ENCODE measurements around the gene HYI.
"Not testable (repeated sequence)": the region's sequence is repeated elsewhere in the genome, so short reads cannot be mapped to it uniquely, and the experiment has no call there.

HYI gene

DNA sequence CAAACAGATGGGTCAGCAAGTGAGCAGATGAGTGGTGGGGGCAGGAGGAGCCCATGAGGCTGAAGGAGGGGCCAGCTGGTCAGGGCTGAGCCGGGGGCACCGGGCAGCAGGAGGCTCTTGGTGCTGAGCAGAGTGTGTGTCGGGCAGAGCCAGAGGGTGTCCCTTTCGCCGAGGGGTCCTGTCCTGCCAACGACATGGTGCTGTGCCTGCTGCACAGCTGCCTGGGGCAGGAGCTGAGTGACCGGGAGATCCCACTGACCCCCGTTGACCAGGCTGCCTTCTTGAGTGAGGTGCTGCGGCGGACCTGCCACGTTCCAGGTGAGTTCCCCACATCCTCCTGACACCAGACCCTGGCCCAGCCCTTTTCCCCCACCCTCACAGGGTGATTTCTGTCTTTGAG lies 27.5 kb downstream of the HYI start:
- no peak for FAIRE-seq

DNA sequence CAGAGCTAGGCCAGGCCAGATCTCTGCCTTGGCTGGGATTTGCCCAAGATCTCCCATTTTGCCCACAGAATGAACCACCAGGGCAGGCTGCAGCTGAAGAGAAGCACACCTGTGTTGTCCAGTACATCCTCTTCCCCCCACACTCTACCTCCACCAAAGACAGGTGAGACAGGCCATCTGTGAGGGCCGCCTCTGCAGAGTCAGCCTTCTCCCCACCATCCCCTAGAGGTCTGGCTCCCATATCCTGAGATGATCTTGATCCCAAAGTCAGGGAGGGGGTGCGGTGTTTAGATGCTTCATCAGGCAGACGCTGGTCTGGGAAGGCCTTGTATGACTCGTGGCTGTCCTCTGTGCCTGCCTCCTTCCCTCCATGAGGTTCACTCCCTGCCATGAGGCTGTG lies 28.7 kb downstream of the HYI start:
- no peak for FAIRE-seq

DNA sequence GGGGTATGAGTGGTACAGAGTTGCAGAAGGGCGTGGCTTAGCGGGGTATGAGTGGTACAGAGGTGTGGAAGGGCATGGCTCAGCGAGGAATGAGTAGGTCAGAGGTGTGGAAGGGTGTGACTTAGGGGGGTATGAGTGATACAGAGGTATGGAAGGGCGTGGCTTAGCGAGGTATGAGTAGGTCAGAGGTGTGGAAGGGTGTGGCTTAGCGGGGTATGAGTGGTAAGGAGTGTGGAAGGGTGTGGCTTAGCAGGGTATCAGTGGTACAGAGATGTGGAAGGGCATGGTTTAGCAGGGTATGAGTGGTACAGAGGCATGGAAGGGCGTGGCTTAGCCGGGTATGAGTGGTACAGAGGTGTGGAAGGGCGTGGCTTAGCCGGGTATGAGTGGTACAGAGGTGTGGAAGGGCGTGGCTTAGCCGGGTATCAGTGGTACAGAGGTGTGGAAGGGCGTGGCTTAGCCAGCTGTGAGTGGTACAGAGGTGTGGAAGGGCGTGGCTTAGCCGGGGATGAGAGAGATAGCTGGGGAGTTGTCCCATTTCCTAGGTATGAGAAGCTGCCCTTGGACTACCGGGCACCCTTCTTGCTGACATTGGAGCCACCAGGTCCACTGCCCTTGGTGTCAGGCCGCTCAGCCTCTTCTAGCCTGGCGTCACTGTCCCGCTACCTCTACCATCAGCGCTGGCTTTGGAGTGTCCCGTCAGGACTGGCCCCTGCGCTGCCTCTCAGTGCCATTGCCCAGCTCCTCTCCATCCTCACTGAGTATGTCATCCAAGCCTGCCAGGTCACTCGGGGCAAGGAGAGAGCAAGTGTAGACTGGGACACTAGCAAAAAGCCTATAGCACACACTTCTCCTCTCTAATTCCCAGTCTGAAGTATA lies 29.8 kb downstream of the HYI start:
- no peak for FAIRE-seq

DNA sequence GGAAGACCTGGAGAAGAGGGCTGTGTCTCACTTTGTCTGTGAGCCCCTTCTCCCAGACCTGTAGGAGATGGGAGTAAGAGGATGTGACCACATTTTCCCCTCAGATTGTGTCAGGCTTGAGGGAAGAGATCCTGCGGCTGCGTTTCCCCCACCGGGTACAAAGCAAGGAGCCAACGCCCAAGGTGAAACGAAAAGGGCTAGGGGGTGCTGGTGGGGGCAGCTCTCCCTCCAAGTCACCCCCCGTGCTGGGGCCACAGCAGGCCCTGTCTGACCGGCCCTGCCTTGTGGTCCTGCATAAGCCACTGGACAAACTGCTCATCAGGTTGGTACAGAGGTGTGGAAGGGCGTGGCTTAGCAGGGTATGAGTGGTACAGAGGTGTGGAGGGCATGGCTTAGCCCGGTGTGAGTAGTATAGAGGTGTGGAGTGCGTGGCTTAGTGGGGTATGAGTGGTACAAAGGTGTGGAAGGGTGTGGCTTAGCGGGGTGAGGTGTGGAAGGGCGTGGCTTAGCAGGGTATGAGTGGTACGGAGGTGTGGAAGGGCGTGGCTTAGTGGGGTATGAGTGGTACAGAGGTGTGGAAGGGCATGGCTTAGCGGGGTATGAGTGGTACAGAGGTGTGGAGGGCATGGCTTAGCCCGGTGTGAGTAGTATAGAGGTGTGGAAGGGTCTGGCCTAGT lies 30.6 kb downstream of the HYI start:
- no peak for FAIRE-seq

DNA sequence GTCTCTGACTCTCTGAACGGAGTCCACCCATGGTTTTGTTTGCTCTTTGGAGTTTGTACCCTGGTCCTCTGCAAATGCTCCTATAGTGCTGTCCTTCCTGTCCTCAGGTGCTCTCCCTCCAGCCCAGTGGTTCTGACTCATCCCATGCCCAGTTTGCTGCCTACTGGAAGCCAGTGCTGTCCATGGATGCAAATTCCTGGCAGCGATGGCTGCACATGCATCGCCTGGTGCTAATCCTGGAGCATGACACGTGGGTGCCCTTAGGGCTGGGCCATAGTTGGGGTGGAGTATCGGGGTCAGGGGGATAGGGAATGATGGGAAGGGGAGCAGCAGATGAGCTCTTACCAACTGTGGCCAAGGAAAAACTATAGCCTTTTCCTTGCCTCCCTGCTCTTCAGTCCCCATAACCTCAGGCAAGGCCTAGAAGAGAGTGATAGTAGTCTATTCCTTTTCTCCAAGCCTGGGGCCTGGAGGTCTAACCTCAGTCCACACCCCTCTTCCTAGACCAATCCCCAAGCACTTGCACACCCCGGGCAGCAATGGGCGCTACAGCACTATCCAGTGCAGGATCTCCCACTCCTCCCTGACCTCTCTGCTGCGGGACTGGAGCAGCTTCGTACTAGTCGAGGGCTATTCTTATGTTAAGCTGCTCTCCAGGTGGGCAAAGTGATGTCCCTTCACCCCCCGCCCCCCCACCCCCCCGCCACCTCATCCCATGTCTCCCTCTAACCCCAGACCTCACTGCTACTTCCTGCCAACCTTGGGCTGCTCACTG lies 31.6 kb downstream of the HYI start:
- no peak for FAIRE-seq

DNA sequence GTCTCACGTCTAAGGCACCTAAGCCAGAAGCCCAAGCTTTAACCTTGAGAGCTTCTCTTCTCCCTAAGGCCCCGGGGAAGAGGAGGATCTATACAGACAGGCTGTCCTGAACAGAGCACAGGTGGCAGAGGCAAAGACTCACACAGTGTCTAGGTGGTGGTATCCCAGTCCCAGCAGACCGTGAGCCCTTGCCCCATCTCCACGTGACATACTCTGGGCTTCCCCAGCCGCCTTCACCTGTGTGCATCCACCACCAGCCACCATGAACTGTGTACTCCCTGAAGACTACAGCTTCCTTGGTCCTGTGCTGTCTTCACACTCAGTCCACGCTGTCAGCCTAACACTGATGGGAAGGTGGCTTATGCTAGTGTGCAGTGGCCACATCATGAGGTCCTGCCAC lies 32.3 kb downstream of the HYI start:
- no peak for FAIRE-seq

DNA sequence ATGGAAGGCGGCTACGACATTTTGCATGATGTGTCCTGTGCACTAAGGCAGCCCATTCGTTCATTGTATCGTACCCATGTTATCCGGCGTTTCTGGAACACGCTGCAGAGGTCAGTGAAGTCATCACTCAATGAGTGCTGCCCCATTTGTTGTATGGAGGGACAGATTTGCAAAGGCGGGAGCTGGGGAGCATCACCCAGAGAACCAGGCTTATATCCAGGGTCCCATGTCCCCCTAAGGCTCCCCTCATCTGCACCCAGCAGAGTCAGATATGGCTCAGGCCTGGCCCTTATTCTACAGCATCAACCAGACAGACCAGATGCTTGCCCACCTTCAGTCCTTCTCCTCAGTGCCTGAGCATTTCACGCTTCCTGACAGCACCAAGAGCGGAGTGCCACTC lies 32.9 kb downstream of the HYI start:
- no peak for FAIRE-seq

DNA sequence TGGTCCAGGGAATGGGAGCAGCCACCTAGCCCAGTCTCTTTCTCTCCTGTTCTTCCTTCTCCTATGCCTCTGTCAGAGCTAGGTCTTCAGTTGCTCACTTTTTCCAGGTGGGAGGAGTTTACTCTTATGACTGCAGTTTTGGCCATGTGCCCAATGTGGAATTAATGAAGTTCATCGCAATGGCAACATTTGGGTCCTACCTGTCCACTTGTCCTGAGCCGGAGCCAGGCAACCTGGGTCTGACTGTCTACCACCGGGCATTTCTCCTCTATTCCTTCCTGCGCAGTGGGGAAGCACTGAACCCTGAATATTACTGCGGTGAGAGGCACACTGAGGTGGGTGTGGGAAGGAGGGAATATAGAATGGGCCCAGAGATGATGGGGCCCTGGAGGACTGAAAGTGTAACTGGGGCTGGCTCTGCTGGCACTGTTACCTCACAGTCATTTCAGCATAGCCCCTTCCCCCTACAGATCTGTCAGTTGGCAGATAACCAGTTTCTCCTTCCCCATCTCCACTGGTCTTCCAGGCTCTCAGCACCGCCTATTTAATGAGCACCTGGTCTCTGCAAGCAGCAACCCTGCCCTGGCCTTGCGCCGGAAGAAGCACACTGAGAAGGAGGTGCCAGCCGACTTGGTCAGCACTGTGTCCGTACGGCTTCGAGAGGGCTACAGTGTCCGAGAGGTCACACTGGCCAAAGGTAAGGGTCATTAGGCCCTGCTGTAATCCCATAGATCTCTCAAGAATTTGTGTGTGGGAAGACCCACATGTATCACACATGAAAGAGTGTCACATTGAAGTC lies 33.9 kb downstream of the HYI start:
- FAIRE-seq: no peak

DNA sequence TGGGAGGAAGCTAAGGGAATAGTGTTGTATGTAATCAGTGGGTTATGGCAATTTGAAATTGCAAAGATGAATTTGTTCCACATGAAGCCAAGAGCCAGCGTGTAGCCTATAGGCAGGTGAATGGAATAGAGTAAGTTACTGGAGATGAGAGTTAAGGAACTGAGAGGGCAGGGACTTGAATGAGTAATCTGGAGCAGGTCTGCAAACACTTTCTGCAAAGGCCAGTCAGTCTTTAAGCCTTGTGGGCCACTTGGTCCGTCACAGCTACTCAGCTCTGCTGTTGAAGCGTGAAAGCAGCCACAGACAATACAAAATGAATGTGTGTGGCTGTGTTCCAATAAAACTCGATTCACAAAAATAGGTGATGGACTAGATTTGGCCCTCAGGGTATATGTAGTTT lies 34.9 kb downstream of the HYI start:
- FAIRE-seq: no peak

DNA sequence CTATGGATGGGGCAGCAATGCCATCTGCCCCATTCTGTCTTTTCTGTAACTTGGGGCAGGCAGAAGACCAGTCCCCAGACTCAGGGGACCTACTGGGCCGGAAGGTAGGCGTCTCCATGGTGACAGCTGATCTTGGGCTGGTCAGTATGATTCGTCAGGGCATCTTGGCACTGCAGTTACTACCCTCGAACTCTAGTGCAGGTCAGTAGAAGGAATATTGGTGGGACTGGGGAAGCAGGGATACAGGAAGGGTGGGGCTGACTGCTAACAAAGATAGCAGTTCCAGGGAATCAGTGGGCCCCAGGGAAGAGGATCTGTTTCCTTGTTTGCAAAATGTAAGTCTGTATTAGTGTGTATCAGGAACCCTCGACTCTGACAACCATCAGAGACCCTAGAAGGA lies 37.8 kb downstream of the HYI start:
- no peak for FAIRE-seq

DNA sequence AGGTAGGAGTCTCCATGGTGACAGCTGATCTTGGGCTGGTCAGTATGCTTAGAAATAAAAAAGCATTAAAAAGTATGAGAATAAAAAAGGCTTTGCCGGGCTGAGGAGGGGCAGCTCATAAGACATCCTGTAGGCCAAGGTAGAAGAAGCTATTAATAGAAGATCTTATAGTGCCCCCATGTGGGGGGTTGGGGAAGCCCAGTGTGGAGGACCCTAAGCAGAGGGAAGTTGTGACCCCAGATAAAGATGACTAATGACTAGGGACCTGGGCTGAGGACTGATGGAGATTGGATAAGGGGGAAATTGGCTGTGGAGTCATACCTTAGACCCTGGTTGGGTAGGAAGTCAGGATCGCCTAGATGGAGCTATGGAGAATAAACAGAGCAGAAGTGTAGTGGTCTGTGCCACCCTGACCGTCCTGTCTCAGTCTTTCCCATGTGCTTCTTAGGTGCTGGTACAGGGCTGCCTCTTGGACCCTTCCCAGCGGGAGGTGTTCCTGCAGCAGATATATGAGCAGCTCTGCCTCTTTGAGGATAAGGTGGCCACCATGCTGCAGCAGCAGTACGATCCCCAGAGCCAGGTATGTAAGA lies 39.0 kb downstream of the HYI start:
- FAIRE-seq: no peak

DNA sequence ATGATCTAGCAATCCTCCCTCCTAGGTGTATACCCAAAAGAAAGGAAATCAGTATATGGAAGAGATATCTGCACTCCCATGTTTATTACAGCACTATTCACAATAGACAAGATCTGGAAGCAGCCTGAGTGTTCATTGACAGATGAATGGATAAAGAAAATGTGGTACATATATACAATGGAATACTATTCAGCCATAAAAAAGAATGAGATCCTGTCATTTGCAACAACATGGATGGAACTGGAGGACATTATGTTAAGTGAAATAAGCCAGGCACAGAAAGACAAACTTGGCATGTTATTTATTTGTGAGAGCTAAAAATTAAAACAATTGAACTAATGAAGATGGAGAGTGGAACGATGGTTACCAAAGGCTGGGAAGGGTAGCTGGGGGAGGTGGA lies 40.3 kb downstream of the HYI start:
- not testable (repeated sequence) for FAIRE-seq

DNA sequence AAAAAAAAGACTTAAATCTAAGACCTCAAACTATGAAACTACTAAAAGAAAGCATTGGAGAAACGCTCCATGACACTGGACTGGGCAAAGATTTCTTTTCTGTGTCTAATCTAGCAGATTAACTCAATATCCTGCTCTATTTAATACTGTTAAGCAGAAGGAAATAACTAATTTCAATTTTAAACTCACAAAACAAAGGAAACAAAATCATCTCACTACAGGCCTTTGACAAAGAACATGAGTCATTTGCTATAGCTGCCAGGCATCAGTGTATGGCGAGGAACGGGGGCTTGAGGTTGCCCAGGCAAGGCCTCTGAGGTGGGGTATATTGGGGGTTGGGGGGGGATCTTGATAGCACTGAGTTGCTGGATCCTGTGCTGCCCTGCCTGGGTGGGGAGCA lies 43.2 kb downstream of the HYI start:
- FAIRE-seq: no peak

DNA sequence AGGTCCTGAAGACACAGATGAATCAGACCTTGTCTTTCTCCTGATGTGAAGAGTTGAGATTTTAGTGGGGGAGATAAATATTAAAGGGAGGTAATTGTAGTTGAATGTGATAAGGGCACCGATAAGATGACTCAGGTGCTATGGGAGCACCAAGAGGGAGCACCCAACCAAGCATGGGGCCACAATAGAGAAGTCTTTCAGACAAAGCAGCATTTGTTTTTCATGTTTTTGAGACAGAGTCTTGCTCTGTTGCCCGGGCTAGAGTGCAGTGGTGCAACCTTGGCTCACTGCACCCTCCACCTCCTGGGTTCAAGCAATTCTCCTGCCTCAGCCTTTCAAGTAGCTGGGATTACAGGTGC lies 47.9 kb downstream of the HYI start:
- FAIRE-seq: no peak

DNA sequence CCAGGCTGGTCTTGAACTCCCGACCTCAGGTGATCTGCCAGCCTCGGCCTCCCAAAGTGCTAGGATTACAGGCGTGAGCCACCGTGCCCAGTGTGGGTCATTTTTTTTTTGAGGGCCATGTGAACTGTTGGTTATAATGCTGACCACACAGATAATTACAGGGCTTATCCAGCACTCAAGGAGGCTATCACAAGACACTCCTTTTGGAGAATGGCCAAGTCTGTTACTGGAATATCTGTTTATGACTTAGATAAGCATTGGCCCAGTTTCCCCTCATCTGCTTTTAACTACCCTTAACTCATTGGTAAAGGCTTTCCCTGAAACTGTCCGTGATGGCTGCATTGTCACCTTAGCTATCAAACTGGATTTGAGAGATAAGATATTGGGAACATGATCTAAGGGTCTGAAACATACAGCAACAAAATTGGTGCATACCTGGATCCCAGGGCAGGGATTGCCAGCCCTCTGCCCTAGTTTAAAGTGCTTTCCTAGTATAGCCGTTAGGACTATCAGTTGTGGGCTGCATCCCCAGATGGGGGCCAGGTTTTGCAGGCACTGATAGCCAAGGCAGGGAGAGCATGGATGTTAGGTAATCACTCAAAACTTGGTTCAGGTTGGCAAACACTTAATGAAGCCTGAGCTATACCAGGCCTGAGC lies 48.4 kb downstream of the HYI start:
- FAIRE-seq: no peak

DNA sequence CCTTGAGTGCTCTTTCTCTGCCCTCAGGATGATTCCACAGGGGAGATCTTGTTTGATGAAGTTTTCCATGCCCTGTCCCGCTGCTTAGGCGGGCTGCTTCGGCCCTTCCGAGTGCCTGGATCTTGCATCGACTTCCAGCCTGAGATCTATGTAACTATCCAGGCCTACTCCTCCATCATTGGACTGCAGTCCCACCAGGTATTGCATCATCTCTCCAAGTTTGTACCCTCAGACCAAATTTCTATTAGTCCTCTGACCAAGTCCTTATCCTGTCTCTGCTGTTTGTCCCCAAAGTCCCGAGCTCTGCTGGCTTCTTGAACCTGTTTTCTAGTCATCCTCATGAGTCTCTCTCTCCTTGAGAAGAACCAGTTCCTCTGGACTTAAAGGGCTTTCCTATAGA lies 49.4 kb downstream of the HYI start:
- FAIRE-seq: no peak

DNA sequence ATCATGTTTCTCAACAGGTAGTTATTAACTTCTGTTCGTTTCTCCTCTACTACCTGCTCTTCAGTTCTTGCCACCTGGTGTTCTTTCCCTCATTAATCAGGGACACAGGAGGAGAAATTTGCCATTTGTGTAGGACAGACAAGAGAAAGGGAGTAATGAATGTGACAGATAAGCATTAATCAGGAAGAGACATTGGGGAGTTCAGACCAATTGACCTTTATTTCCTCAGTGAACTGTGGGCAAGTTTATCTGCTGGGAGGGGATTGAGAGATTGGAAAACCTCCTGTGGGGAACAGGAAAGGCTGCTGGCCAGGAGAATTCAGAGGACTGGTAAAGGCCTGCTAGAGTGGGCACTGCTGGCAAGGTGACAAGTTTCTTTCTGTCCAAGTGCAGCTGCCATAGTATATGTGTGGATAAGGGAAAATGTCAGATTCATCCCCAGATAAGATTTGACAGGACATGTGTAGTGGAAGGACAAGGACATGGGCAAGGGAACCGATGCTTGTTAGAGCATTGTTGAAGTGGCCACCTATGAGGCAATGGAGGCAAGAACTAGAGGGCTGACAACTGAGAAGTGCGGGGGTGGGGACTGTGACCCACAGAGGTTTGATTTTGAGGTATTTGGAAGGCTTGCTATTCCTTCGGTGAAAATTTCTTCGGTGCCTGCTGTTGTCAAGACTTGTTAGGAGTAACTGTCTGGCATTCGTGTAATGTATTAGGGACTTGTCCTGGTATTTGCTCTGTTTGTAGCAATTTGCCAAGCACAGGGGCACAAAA lies 51.5 kb downstream of the HYI start:
- FAIRE-seq: no peak
